PC-9 (cell line): Measurements from ENCODE around the gene RPL36AL. TPM values are rescaled to one million over a fixed set of nuclear protein-coding genes. Genes with fewer than 3 reads are reported as not detected.

ENCODE experiments used
- BruUV-seq: library from RNA; stranded (reverse); fragments of 400-500 nt; replicated peaks from 2 replicates; lab custom pipeline; 2021; lab: Mats Ljungman, UMichigan
- CTCF ChIA-PET: fragments of 300-600 bp; sonication (Branson Sonifier 250); formaldehyde crosslinking; loops from one replicate; lab custom pipeline; 2022; ENCODE audit warnings: antibody characterized with exemption; lab: Charles Lee
- POLR2A ChIA-PET: fragments of 300-600 bp; sonication (Branson Sonifier 250); formaldehyde crosslinking; loops from one replicate; lab custom pipeline; 2022; ENCODE audit warnings: antibody characterized with exemption; ENCODE audit not compliant: unreplicated experiment; lab: Charles Lee
- DNase-seq, 2 experiments: peaks; one replicate each; pipeline versions ENCODE4 v3.0.0 to v3.0.0-alpha.2; 2015 to 2022; ENCODE audit warnings: mixed read lengths in 1 of 2
- H2AFZ ChIP-seq: fragments of 200-600 bp; sonication (generic); 2 replicates; pipeline ENCODE4 v1.8.1; 2017; ENCODE audit warnings: antibody characterized with exemption
- H3F3A ChIP-seq: fragments of 200-600 bp; sonication (generic); 2 replicates; pipeline ENCODE4 v1.8.1; 2017; ENCODE audit warnings: antibody characterized with exemption, mild to moderate bottlenecking, low read depth; ENCODE audit not compliant: insufficient read depth
- H3K27ac ChIP-seq: fragments of 200-600 bp; sonication (generic); 2 replicates; pipeline ENCODE4 v1.6.1; 2016; ENCODE audit warnings: mixed run types
- H3K27me3 ChIP-seq: fragments of 200-600 bp; sonication (generic); 2 replicates; pipeline ENCODE4 v1.6.1; 2016; ENCODE audit warnings: low read depth, mixed run types; ENCODE audit not compliant: insufficient read depth
- H3K36me3 ChIP-seq: fragments of 200-600 bp; sonication (generic); 2 replicates; pipeline ENCODE4 v1.6.1; 2016; ENCODE audit warnings: low read depth, mixed run types
- H3K4me1 ChIP-seq: fragments of 200-600 bp; sonication (generic); replicated peaks from 2 replicates; pipeline ENCODE4 v1.6.1; 2016; ENCODE audit warnings: mixed run types; ENCODE audit not compliant: insufficient read depth
- H3K4me2 ChIP-seq: fragments of 200-600 bp; sonication (generic); 2 replicates; pipeline ENCODE4 v1.6.1; 2017; ENCODE audit warnings: mixed run types
- H3K4me3 ChIP-seq: fragments of 200-600 bp; sonication (generic); 2 replicates; pipeline ENCODE4 v1.6.1; 2016; ENCODE audit warnings: mixed run types
- H3K79me2 ChIP-seq: fragments of 200-600 bp; sonication (generic); 2 replicates; pipeline ENCODE4 v1.6.1; 2017; ENCODE audit warnings: low read depth, mixed run types
- H3K9me2 ChIP-seq: fragments of 200-600 bp; sonication (generic); 2 replicates; pipeline ENCODE4 v1.8.1; 2017; ENCODE audit warnings: mild to moderate bottlenecking; ENCODE audit not compliant: insufficient read depth
- H3K9me3 ChIP-seq: fragments of 200-600 bp; sonication (generic); 2 replicates; pipeline ENCODE4 v1.8.1; 2016; ENCODE audit warnings: low read depth; ENCODE audit not compliant: insufficient read depth
- H4K20me1 ChIP-seq: fragments of 200-600 bp; sonication (generic); 2 replicates; pipeline ENCODE4 v1.8.1; 2017; ENCODE audit not compliant: insufficient read depth
- CTCF ChIP-seq: fragments of 200-600 bp; sonication (generic); conservative IDR thresholded peaks from 2 replicates; pipeline ENCODE4 v1.6.1; 2017; ENCODE audit warnings: mixed run types, antibody characterized with exemption, mild to moderate bottlenecking, moderate library complexity
- EZH2 ChIP-seq: fragments of 200-600 bp; sonication (generic); IDR thresholded peaks from 2 replicates; pipeline ENCODE4 v1.8.0; 2017; ENCODE audit warnings: antibody characterized with exemption, low read depth
- intact Hi-C: fragments of 100-400 bp; cut with micrococcal nuclease; formaldehyde crosslinking; loops from one replicate; pipeline ENCODE4 v1.10.0; 2022; ENCODE audit not compliant: unreplicated experiment
- total RNA-seq: library from RNA; stranded (reverse); gene quantifications from 2 replicates; pipeline ENCODE4 v1.2.3, GENCODE V29; 2021

RPL36AL gene
- total RNA-seq, 1 experiment from 2014 or later, result 151 TPM

DNA sequence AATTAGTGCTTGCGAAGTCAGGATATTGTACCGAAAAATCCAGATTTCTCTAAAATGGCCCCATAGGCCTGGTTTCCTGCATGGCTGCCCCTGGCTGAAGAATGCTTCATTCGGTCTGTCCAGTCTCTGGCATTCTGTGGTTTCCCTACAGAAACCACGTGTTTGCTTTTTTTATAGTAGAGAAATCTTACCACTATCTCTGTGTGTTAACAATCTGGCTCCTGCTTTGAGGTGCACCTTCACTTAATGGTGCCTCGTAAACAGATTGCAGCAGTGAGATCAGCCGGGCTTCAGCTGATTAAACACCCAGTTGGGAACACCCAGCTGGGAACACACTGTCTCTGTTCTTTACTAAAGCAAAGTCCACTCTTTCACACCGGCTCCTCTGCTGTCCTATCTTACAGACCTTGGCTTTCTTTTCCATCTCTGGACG, 21.3 kb upstream of the RPL36AL start:
- no peak for DNase-seq
- no peak overlapping the region for H3K4me2 ChIP-seq
- H3K4me3 ChIP-seq, result no peak overlapping the region
- peaks cover 69% of the 10 kb centered on the region for H3K79me2 ChIP-seq
- H3F3A ChIP-seq, result peaks cover 56% of the 10 kb centered on the region
- no peak for TF ChIP-seq CTCF
- TF ChIP-seq EZH2, result no peak
- H3K27me3 ChIP-seq, result no peaks in the 10 kb centered on the region
- ChIA-PET POLR2A (no interaction called here), CTCF (no interaction called here)
- no peaks in the 10 kb centered on the region for H3K9me2 ChIP-seq
- H3K4me1 ChIP-seq, result peaks cover 3% of the 10 kb centered on the region
- H4K20me1 ChIP-seq, result peaks cover 46% of the 10 kb centered on the region
- H3K36me3 ChIP-seq, result peaks cover 22% of the 10 kb centered on the region
- intact Hi-C loops, result no loop called here
- no TSS peak for BruUV-seq
- H2AFZ ChIP-seq, result no peak overlapping the region
- 0 out of 2 replicates have a peak overlapping the region, but pooled peaks have one; percentile 12 for H3K27ac ChIP-seq
- no peaks in the 10 kb centered on the region for H3K9me3 ChIP-seq

DNA sequence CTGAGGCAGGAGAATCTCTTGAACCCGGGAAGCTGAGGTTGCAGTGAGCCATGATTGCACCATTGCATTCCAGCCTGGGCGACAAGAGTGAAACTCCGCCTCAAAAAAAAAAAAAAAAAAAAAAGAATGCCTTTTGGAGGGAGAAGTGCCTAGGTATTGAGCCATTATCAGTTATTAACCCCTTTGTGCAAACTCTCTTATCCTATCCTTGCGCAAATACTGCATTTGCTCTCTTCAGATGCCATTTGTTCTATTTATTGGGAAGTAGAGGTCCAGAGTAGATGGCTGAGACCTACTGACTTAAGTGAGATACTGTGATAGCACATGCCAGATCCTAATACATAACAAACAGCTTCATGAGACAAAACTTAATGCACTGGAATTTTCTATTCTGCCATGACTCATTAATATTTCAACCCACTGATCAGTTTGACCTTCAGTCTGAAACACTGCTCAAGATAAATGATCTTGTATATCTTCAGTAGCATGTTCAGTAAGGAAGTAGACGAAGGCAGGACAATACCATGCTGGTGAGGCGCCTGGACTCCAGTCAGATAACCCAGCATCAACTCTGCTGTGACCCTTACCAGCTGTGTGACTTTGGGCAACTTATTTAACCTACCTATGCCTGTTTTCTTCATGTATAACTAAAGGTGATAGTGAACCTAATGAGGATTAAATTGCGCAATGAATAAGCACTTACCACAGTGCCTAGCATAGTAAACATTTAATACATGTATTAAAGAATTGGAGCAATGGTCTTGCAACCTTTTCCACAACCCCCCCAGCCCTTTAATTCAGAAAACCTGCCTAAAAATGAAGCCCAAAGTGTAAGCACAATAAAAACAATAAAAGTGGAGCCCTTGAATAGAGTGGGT, 20.4 kb upstream of the RPL36AL start:
- H3K27ac ChIP-seq, result no peak overlapping the region
- peaks cover 76% of the 10 kb centered on the region for H3K79me2 ChIP-seq
- ChIA-PET POLR2A (interaction anchor here (0.6 kb wide), 1 partner anchor 179 kb away, joined by 3 read pairs; no protein-coding TSS in a partner anchor), CTCF (no interaction called here)
- no peaks in the 10 kb centered on the region for H3K9me2 ChIP-seq
- no peaks in the 10 kb centered on the region for H3K9me3 ChIP-seq
- no peak for TF ChIP-seq EZH2
- no peak for TF ChIP-seq CTCF
- H3K4me1 ChIP-seq, result peaks cover 13% of the 10 kb centered on the region
- peaks cover 51% of the 10 kb centered on the region for H4K20me1 ChIP-seq
- no peak overlapping the region for H3K4me2 ChIP-seq
- H3K4me3 ChIP-seq, result no peak overlapping the region
- no peaks in the 10 kb centered on the region for H3K27me3 ChIP-seq
- no peak for DNase-seq
- peaks cover 56% of the 10 kb centered on the region for H3F3A ChIP-seq
- BruUV-seq, result no TSS peak
- intact Hi-C loops, result no loop called here
- no peak overlapping the region for H2AFZ ChIP-seq
- peaks cover 27% of the 10 kb centered on the region for H3K36me3 ChIP-seq

- Histone ChIP-seq H2AFZ (no peak overlapping the region), H4K20me1 (peaks cover 44% of the 10 kb centered on the region), H3K4me3 (no peak overlapping the region), H3K9me2 (no peaks in the 10 kb centered on the region), H3K27ac (no peak overlapping the region), H3K79me2 (peaks cover 90% of the 10 kb centered on the region), H3K4me2 (no peak overlapping the region), H3K4me1 (peaks cover 14% of the 10 kb centered on the region), H3F3A (peaks cover 63% of the 10 kb centered on the region), H3K9me3 (no peaks in the 10 kb centered on the region), H3K27me3 (no peaks in the 10 kb centered on the region), H3K36me3 (peaks cover 24% of the 10 kb centered on the region)
- intact Hi-C loops, result no loop called here
- TF ChIP-seq EZH2 (no peak), CTCF (no peak)
- POLR2A ChIA-PET, result interaction anchor here (0.6 kb wide), 1 partner anchor 9 kb away, joined by 3 read pairs; no protein-coding TSS in a partner anchor
- no TSS peak for BruUV-seq
- no peak for DNase-seq
- CTCF ChIA-PET, result no interaction called here
Measured at GRCh38 chr14:49637534-49638078, 17.2 kb upstream of the RPL36AL start.
